ENCODE data around the gene PIPOX.

- TF ChIP-seq CTCF (IDR thresholded peaks at IDR 0.05; ENCODE audit: insufficient read depth, low read depth, low read length) = no peak
- no peak for TF ChIP-seq EZH2 (IDR thresholded peaks at IDR 0.05; ENCODE audit: insufficient read depth, low read length)
These were observed 36.5 kb downstream of the PIPOX start for GRCh38 chr17:29079433-29079832.

Measured in astrocyte (in vitro differentiated cells and primary cell).